ENCODE data around the gene PLD4.
"Not testable (repeated sequence)": the region's sequence is repeated elsewhere in the genome, so short reads cannot be mapped to it uniquely, and the experiment has no call there.

PLD4 gene

DNA sequence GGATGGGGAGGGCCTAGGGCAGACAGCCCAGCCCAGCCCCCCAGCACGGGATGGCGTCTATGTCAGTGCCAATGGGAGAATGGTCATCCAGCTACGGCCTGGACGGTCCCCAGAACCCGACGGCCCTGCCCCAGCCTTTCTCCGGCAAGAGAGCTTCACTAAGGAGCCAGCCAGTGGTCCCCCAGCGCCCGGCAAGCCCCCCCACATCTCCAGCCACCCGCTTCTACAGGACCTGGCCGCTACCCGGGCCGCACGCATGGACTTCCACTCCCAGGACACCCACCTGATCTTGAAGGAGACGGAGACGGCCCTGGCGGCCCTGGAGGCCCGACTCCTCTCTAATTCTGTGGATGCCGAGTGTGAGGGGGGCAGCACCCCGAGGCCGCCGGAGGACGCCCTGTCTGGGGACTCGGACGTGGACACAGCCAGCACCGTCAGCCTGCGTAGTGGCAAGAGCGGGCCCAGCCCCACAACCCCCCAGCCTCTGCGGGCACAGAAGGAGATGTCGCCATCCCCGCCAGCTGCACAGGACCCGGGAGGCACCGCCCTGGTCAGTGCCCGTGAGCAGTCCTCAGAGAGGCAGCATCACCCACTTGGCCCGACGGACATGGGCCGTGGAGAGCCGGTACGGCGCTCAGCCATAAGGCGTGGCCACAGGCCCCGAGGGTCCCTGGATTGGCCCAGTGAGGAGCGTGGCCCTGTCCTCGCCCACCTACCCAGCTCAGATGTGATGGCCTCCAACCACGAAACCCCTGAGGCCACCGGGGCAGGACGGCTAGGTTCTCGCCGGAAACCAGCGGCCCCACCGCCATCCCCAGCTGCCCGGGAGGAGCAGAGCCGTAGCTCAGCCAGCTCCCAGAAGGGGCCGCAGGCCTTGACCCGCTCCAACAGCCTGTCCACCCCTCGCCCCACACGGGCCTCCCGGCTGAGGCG is 37.7 kb upstream of the PLD4 start:
- no peak for DNase-seq (ENCODE audit: low read depth)

DNA sequence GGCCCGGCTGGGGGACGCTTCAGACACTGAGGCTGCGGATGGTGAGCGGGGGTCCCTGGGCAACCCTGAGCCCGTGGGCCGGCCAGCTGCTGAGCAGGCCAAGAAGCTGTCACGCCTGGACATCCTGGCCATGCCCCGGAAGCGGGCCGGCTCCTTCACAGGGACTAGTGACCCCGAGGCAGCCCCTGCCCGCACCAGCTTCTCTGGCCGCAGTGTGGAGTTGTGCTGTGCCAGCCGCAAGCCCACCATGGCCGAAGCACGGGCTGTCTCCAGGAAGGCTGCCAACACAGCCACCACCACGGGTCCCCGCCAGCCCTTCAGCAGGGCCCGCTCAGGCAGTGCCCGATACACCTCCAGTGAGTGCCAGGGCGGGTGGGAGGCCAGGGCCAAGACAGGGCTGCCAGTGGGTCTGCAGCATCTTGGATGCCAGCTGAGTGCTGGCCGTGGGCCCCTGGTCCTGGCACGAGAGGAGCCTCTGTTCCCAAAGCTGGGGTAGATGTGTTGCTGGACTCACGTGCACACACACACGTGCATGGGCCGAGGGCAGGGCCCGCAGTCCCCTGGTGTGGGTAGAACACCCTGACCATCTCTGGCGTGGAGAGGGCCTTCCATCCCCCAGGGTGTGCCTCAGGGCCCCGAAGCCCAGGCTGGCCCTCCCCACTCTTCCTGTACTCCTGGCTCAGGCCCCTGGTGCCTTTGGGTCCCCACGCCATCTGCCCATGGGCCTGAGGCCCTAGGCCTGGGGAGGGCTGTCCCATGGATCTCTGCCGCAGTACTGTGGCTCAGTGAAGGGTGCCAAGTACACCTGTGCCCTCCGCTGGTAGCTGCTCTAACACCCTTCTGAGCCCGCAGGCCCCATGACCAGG is 36.8 kb upstream of the PLD4 start:
- DNase-seq (ENCODE audit: low read depth) = no peak

DNA sequence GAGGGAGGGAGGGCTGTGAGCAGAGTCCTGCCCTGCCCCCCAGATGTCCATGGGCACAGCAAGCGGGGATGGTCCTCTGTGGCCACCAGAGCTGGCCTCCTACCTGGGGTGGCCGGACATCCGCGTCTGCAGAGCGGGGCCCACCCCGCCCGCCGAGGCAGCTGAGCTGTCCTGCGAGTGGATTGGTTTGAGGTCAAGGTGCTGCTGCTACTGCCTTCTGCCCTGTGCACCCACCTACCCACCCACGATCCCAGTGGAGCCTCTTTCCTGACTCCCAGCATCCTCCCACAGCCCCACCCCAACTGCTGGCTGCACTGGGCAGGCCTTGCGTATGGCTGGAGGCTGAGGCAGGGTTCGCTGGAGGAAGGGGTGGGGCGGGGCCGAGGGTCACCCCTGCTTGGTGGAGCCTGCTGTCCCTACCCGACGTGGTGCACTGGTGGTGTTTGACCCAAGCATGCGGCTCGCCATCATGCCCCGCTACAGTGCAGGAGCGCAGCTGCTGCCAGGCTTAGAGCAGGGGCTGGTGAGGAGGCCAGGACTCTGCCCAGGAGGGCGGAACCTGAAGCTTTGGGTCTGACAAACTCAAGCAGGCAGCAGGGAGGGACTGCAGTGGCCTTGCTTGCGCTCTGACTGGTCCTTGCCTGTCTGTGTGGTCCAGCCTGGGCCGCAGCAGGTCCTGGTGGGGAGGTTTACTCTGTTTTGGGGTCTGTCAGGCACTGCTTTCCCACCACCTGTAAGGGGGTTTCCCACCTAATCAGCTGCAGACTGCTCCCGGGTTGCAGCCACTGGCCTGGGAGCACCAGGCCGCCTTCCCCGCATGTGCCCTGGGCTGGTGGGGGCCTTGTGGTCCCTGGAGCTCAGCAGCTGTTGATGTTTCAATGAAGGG is 35.9 kb upstream of the PLD4 start:
- DNase-seq (ENCODE audit: low read depth) = no peak

DNA sequence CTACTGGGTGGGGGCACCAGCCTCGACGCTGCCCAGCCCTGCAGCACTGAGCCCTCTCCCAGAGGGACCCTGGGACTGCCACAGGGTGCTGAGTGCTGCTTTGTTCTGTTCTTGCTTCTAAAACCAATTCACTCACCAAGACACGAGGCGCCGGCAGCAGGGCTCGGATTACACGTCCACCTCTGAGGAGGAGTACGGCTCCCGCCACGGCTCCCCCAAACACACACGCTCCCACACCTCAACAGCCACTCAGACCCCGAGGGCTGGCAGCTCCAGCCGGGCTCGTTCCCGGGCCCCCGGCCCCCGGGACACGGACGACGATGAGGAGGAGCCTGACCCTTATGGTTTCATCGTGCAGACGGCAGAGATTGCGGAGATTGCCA is 35.3 kb upstream of the PLD4 start:
- DNase-seq (ENCODE audit: low read depth) = no peak

DNA sequence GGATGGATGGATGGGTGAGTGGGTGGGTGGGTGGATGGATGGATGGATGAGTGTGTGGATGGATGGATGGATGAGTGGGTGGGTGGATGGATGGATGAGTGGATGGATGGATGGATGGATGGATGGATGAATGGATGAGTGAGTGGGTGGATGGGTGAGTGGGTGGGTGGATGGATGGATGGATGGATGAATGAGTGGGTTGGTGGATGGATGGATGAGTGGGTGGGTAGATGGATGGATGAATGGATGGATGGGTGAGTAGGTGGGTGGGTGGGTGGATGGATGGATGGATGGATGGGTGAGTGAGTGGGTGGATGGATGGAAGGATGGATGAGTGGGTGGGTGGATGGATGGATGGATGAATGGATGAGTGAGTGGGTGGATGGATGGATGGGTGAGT is 34.4 kb upstream of the PLD4 start:
- not testable (repeated sequence) for DNase-seq (ENCODE audit: low read depth)

DNA sequence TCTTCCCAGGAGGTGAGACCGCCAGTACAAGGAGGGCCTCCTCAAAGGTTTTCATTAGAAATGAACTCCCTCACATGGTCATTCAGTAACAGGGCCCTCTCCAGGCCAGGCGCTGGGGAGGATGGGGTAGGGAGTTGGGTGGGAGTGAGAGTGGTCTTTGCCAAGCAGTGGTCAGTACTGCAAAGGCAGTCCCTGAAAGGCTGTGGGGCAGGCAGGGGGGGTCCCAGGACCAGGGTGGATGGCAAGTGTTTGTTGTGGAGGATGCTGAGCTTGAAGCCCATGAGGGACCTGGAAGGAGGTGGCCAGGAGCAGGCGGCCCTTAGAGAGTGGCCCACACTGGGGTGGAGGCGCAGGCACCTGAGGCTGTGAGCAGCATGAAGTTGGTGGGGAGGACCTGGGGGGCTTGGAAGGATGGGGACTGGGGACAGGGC is 33.5 kb upstream of the PLD4 start:
- no peak for DNase-seq (ENCODE audit: low read depth)

DNA sequence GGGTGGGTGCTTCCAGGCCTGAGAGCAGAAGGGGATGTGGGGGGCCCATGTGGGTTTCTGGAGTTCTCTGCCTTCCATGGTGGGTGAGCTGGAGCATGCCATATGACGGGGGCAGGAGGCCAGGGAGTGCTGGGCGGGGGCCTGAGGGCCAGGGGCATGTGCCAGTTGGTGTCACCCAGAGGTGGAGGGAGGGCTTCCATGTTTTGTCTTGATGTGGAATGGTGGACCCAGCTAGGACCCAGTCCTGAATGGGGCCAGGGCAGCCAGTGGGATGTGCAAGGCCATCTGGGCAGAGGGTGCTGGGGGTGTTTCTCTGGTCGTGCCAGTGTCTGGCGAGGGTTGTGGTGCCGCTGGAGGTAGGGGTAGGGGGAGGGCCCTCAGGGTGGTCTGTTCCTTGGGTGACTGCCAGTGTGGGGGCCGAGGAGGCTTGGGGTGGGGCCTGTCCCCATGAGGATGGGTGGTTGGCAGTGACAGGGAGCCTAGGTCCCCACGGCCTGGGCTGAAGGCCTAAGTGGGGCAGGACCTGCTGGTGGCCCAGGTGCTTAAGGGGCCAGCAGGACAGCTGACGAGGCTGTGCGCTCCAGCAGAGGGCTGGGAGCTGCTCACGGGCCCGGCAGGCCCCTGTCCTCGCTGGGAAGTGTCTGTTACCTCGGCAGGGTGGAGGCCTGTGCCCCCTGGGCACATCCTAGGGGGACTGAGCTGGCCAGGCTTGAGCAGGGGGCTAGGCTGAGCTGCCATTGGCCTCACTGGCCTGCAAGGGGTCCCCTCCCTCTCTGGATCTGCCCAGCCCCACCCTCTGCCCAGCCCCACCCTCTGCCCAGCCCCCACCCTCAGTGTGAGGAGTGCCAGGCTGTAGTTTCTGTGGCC is 32.8 kb upstream of the PLD4 start:
- DNase-seq (ENCODE audit: low read depth) = no peak

DNA sequence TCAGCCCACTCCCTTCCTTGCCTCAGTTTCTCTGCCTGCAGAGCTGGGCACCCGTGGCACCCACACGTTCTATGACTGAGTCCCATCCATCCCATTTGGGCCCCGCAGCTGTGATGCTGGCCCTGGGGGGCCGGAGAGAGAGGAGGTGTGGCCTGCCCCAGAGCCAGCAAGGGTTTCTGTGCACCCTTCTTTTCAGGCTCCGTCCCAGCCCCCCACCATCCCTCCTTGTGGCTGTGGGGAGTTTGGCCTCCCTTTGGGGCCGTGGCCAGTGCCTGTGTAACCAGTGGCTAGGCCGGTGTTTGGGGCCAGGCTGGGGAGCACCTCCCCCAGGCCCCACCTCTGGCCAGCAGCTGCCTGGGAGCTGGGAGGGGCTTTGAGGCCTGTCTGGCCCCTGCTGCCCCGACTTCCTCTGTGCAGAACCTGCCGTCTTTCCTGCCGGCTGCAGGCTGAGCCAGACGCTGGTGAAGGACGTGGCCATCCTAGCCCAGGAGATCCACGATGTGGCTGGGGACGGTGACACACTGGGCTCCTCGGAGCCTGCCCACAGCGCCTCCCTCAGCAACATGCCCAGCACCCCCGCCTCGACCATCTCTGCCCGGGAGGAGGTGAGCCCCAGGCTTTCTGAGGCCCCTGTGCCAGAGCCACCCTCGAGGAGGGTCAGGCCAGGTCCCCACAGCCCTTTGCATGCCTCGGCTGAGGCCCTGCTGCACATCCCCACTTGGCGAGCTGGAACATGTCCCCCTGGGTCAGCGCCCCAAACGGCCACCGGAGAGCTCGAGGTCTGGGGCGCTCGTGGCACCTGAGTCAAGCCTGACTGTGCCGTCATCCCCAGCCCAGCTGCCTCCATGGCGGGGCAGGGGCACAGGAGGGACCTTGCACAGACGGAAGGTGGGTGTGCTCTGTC is 31.9 kb upstream of the PLD4 start:
- no peak for DNase-seq (ENCODE audit: low read depth)

DNA sequence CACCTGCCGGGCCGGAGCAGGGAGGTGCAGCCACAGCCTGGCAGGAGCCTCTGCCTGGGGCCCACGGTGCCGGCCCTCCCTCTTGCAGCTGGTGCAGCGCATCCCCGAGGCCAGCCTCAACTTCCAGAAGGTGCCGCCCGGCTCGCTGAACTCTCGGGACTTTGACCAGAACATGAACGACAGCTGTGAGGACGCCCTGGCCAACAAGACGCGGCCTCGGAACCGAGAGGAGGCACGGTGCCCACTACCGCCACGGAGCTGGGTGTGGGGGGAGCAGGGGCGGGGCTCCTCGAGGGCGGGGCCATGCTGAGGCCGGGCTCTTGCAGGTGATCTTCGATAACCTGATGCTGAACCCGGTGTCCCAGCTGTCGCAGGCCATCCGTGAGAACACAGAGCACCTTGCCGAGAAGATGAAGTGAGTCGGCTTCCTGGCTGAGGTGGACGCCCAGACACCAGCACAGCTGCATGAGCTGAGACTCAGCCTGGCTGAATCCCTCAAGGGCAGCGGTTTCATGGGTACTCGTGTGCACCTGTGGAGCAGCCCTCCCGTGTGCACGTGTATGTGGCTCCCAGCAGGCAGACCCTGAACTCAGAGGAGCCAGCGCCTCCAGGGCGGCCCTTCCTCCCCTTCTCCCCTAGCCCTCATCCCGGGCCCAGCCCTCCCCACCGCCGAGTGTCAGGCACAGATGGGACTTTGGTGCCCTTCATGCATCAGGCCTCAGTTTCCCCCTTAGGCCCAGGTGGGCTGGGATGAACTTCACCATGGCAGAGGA is 31.1 kb upstream of the PLD4 start:
- no peak for DNase-seq (ENCODE audit: low read depth)

DNA sequence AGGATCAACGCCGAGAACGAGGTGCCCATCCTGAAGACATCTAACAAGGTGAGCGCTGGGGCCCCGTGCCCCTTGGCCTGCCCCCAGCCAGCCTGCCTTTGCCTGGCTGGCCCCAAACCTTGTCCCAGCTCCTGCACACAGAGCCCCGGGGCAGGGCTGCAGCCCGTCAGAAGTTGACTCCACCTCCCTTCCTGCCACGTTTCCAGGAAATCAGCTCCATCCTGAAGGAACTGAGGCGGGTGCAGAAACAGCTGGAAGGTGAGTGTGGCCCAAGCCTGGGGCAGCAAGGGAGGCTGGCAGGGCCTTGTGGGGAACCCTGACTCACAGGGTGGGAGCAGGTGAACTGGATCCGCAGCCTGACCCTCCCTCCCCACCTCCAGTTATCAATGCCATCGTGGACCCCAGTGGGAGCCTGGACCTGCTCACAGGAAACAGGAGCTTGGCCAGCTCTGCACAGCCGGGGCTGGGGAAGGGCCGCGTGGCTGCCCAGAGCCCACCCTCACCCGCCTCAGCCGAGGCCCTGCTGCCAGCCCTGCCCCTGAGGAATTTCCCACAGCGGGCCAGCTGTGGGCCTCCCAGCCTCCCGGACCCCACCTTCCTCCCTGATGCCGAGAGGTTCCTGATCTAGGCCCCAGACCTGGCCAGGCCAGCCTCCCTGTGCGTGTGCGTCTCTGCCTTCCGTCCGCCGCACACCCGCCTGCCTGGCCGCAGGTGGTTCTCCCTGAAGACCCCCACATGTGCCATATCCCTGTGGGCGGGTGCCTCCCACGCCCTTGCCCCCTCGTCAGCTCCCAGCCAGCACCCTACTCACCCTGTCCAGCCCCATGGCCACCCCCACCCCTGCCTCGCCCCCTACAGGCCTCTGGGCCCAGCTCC is 30.1 kb upstream of the PLD4 start:
- no peak for DNase-seq (ENCODE audit: low read depth)

DNA sequence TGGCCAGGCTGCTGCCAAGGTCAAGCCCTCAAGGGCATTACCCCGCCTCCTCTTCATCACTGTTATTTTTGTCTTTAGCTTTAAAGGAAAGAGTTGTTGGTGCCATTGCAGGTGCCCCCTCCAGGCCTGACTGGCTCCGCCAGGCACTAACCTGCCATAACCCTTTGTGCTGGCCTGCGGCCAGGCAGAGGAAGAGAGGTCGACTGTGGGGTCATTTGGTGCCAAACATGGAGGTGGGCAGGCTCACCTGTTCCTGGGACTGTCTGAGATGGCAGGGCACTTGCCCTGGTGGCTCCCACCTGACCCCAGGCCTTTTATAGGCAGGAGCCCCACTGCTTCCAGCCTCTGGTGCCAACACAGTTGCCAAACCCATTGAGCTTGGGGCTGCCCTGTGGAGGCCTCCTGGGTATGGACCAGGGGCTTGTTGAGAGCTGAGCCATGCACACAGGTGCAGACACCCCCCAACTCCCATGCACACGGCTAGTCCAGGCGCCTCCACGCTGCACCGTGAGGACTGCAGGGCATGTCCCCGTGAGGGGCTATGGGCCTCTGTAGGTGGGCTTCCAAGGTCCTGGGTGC is 29.4 kb upstream of the PLD4 start:
- no peak for DNase-seq (ENCODE audit: low read depth)

DNA sequence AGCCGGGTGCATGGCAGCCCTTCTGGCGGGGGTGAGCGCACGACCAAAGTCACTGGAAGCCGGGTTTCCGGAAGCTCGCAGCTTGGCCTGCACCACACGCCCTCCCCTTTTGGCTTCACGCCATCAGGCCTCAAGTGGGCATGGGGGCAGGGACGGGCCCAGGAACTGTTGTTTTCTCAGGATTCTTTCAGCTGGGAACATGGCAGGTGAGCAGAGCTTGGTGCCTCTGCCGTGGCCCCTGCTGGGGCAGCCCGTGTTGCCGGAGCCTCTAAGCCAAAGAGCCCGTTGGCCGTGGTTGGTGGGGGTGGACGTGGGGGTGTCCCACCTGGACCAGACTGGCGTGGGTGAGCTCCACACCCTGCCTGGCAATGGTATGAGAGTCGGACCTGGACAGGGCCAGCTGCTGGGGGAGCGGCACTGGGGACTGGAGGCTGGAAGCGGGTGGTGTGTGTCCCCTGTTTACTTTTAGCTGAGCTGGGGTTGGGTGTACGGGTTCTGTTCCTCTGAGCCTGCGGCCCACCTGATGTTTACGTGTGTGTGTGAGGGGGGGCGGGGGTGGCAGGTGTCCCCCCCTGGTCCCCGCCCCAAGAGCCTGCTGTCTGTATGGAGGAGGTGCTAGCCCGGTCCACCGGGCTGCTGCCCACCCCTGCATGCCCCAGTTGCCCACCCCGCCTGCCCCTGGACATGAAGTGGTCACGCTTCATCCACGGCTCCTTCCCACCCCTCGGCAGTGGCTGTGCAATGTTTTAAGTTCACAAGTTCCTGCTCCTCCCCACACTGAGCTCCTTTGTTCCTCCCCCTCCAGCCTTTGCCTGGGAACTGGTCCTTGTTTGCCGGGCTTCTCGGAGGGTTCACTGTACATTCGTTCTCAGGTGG is 28.7 kb upstream of the PLD4 start:
- DNase-seq (ENCODE audit: low read depth) = no peak

DNA sequence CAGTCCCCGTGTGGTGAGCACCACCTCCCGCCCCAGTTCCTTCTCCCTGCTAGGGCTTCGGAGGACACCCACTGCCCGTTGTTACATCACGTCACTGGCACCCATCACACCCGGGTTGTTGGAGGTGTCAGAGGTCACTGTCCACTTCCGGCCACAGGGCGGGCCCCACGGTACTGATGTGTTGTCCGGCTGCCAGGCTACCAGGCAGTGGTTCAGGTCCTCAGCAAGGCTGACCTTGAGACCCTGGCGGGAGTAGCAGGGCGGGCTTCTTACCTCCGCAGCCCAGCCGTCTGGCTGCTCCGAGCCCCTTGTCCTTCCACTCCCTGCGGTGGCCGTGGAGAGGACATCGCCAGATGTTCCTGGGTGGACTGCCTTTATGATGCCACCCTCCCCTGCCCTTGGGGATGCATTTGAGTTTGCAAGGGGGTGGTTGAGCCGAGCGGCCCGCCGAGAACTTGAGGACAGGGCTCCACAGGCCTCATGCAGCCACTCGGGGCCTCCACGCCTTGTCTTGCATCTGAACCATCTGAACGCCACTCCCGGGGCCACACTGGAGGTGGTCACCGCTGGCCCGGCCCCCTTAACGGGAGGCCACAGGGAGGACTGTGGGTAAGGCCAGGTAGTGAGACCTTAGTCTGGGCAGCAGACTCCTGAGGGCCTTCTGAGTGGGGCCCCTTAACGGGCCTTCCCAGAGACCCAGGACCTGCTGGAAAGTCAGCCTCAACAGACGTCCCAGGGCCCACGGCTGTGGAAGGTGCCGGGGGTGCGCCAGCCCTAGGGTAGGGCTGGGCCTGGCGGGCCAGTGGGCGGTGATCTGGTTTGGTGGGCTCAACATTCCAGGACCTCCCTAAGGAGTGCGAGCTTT is 27.1 kb upstream of the PLD4 start:
- DNase-seq (ENCODE audit: low read depth) = no peak

DNA sequence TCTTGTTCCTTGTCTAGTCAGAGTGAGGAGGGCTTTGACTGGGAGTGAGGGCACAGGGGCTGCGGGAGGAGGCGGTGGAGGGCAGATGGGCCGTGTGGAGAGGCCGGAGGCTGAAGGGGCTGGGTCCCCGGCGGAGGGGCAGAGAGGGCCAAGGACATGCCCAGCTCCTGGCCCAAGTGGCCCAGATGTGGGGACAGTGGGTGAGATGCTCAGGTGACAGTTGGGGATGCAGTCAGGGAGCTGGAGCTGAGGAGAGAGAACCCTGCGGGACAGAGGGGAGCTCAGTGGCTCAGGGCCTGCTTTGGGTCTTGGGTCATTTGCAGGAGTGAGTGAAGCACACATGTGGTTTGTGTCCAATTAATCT is 26.5 kb upstream of the PLD4 start:
- no peak for DNase-seq (ENCODE audit: low read depth)

DNA sequence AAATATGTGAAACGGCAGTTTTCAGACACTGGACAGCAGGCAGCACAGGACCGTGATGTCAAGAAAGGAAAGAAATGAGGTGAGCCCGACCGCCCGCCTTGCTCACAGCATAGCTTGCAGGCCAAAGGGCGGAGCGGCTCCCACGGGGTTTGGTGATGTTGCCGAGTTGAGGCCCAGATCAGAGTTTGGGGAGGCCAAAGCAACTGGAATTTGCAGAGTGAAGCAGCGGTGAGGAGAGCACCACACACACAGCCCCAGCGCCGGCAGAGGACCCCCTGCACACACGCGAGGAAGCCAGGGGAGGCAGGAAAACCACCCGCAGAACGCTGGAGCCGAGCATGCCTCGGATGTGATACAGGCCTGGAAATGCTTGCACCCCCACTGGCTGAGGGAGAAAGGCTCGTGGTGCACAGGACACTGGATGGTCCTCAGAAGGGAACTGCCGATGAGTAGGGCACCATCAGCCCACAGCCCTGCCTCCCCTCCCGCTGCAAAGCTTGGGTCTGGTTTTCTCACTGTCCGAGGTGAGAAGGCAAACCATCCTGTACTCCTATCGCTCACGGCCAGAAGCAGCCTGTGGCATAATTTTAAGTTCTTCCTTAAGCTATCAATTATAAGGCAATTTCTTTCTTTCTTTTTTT is 25.7 kb upstream of the PLD4 start:
- DNase-seq (ENCODE audit: low read depth) = no peak

Measured in stimulated activated CD8-positive, alpha-beta memory T cell treated with anti-CD3 and anti-CD28 coated beads, Interleukin-4, amount 100 ng/mL, for 24 hours (primary cell).